Astrocyte (in vitro differentiated cells and primary cell): ENCODE data around the gene PGC. TPM values are rescaled to one million over a fixed set of nuclear protein-coding genes. Genes with fewer than 3 reads are reported as not detected.

Experiments
- DNase-seq: peaks from one replicate; pipeline ENCODE4 v3.0.0-alpha.2; 2010; ENCODE audit warnings: low read depth
- FAIRE-seq: peaks from 2 replicates; lab custom pipeline; 2011; peaks lifted over from hg19 to GRCh38; lab: Jason Lieb, UNC
- H2AFZ ChIP-seq: 2 replicates; pipeline ENCODE4 v1.6.0; 2012; ENCODE audit warnings: low read depth, low read length, inconsistent platforms
- H3K27ac ChIP-seq: 2 replicates; pipeline ENCODE4 v1.5.1; 2011; ENCODE audit warnings: low read depth, low read length, inconsistent platforms
- H3K27me3 ChIP-seq: 2 replicates; pipeline ENCODE4 v1.6.0; 2011; ENCODE audit warnings: low read length, inconsistent platforms; ENCODE audit not compliant: insufficient read depth
- H3K36me3 ChIP-seq: 2 replicates; pipeline ENCODE4 v1.5.1; 2011; ENCODE audit warnings: low read length, inconsistent platforms; ENCODE audit not compliant: insufficient read depth
- H3K4me1 ChIP-seq: 2 replicates; pipeline ENCODE4 v1.5.1; 2011; ENCODE audit warnings: low read length, inconsistent platforms; ENCODE audit not compliant: insufficient read depth
- H3K4me2 ChIP-seq: 2 replicates; pipeline ENCODE4 v1.6.0; 2012; ENCODE audit warnings: low read length, inconsistent platforms
- H3K4me3 ChIP-seq: 2 replicates; pipeline ENCODE4 v1.5.1; 2011; ENCODE audit warnings: low read depth, mild to moderate bottlenecking, low read length, inconsistent platforms; ENCODE audit not compliant: insufficient read depth
- H3K79me2 ChIP-seq: 2 replicates; pipeline ENCODE4 v1.6.0; 2012; ENCODE audit warnings: mild to moderate bottlenecking, low read length, inconsistent platforms; ENCODE audit not compliant: insufficient read depth
- H3K9ac ChIP-seq: 2 replicates; pipeline ENCODE4 v1.6.0; 2012; ENCODE audit warnings: mild to moderate bottlenecking, low read length, inconsistent platforms
- H3K9me3 ChIP-seq: 2 replicates; pipeline ENCODE4 v1.5.1; 2012; ENCODE audit warnings: low read depth, mild to moderate bottlenecking, low read length, inconsistent platforms; ENCODE audit not compliant: insufficient read depth
- H4K20me1 ChIP-seq: 2 replicates; pipeline ENCODE4 v1.6.0; 2012; ENCODE audit warnings: low read length, inconsistent platforms; ENCODE audit not compliant: insufficient read depth
- H3K27ac Mint-ChIP-seq: one replicate; pipeline ENCODE4 v1.8.0; 2021; ENCODE audit warnings: mild to moderate bottlenecking, mixed read lengths; ENCODE audit not compliant: unreplicated experiment
- H3K27me3 Mint-ChIP-seq: one replicate; pipeline ENCODE4 v1.8.0; 2021; ENCODE audit warnings: low read depth, mixed read lengths; ENCODE audit not compliant: unreplicated experiment
- H3K36me3 Mint-ChIP-seq: one replicate; pipeline ENCODE4 v1.8.0; 2021; ENCODE audit warnings: low read depth, mixed read lengths; ENCODE audit not compliant: unreplicated experiment
- H3K4me1 Mint-ChIP-seq: one replicate; pipeline ENCODE4 v1.8.0; 2021; ENCODE audit warnings: low read depth, mixed read lengths; ENCODE audit not compliant: unreplicated experiment
- H3K4me3 Mint-ChIP-seq: one replicate; pipeline ENCODE4 v1.8.0; 2021; ENCODE audit warnings: mild to moderate bottlenecking, moderate library complexity, mixed read lengths; ENCODE audit not compliant: unreplicated experiment
- H3K9me3 Mint-ChIP-seq: one replicate; pipeline ENCODE4 v1.8.0; 2021; ENCODE audit warnings: mild to moderate bottlenecking, mixed read lengths; ENCODE audit not compliant: unreplicated experiment
- CTCF ChIP-seq: IDR thresholded peaks from 2 replicates; pipeline ENCODE4 v1.5.1; 2011; ENCODE audit warnings: low read depth, mild to moderate bottlenecking, inconsistent platforms, low read length, moderate library complexity; ENCODE audit not compliant: insufficient read depth
- EZH2 ChIP-seq: IDR thresholded peaks from 2 replicates; pipeline ENCODE4 v1.6.1; 2012; ENCODE audit warnings: mild to moderate bottlenecking, low read length, inconsistent platforms; ENCODE audit not compliant: insufficient read depth
- total RNA-seq: library from RNA; stranded (reverse); gene quantifications from 2 replicates; pipeline ENCODE4 v1.2.1, GENCODE V29; 2021

Gene PGC
- total RNA-seq, 1 donor from 2014 or later = not detected

DNA sequence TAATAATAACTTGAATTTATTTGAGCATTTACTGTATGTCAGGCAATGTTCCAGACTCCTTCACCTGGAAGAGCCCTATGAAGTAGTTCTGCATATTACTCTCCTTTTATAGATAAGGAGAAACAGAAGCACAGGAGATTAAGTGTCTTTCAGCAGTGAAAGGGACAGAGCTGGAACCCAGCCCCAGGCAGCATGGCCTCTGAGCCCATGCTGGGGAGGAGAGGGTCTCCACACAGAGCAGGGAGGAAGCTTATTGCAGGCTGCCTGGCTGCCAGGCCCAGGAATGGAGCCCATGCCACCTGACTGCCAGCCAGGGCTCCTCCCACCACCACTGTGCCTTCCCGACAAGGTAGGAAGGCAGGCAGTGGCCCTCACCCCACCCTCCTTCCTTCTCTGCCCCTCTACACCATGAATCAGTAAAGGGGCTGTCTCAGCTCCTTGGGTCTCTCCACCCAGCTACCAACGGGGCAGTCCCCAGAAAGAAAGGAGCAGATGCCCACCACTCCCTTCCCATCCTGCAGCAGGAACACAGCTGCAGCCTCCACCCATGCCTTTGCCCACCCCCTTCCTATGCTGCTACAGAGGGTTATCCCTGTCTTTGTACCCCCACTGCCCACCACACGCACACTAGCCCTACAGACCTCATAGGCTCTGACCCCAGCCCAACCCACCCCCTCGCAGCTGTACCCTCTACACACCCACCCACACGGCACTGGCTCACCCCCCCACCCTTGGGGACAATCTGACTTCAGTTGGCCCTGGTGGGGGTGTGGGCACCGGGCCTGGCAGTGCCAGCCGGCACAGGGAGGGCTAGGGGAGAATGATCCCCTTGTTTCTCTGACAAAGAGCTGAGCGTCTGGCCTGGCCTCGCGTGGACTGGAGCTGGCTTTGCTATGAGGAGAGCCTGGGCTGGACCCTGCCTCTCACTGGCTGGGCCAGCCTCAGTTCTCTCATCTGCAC lies 53.6 kb downstream of the PGC start:
- H3K4me1 Mint-ChIP-seq = peaks cover 16% of the 10 kb centered on the region

DNA sequence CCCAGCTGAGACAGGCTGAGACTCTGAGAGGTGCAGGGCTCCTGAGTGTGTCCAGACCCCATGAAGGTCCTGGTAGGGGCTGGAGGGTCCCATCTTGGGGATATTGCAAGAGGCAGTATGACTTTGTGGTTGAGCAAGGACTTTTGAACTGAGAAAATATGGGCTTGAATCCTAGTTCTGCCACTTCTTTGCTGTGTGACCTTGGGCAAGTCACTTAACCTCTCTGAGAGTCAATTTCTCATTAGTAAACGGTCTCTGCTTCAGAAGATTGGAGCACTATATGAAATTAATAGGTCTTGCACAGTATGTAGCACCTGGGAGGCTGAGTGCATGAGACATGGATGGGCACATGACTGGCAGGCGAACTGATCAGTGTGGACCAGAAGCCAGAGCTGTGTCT lies 54.5 kb downstream of the PGC start:
- no peak overlapping the region for H3K4me2 ChIP-seq
- Mint-ChIP-seq H3K27ac (no peak overlapping the region), H3K36me3 (no peaks in the 10 kb centered on the region), H3K4me3 (no peak overlapping the region), H3K27me3 (peaks cover 28% of the 10 kb centered on the region), H3K4me1 (peaks cover 10% of the 10 kb centered on the region), H3K9me3 (peaks cover 3% of the 10 kb centered on the region)
- no peak for FAIRE-seq
- peaks cover 14% of the 10 kb centered on the region for H3K4me1 ChIP-seq
- no peaks in the 10 kb centered on the region for H3K27me3 ChIP-seq
- no peak overlapping the region for H3K4me3 ChIP-seq
- no peak for DNase-seq
- H3K27ac ChIP-seq = no peak overlapping the region
- no peaks in the 10 kb centered on the region for H3K9me3 ChIP-seq
- no peak for TF ChIP-seq EZH2
- TF ChIP-seq CTCF = no peak
- no peak overlapping the region for H2AFZ ChIP-seq
- H3K36me3 ChIP-seq = no peaks in the 10 kb centered on the region
- no peak overlapping the region for H3K9ac ChIP-seq
- H3K79me2 ChIP-seq = no peaks in the 10 kb centered on the region
- H4K20me1 ChIP-seq = no peaks in the 10 kb centered on the region

More for the DNA sequence above, 53.6 kb downstream of the PGC start:
- TF ChIP-seq EZH2 = no peak
- no peak for TF ChIP-seq CTCF
- H3K4me1 ChIP-seq = peaks cover 21% of the 10 kb centered on the region
- H3K27ac ChIP-seq = no peak overlapping the region
- Mint-ChIP-seq H3K9me3 (peaks cover 3% of the 10 kb centered on the region), H3K27ac (no peak overlapping the region), H3K4me3 (no peak overlapping the region), H3K27me3 (peaks cover 23% of the 10 kb centered on the region), H3K36me3 (no peaks in the 10 kb centered on the region)
- no peak overlapping the region for H3K4me3 ChIP-seq
- no peak overlapping the region for H2AFZ ChIP-seq
- DNase-seq (no peak), FAIRE-seq (no peak)
- H4K20me1 ChIP-seq = no peaks in the 10 kb centered on the region
- no peak overlapping the region for H3K9ac ChIP-seq
- H3K79me2 ChIP-seq = no peaks in the 10 kb centered on the region
- H3K36me3 ChIP-seq = no peaks in the 10 kb centered on the region
- no peaks in the 10 kb centered on the region for H3K27me3 ChIP-seq
- H3K4me2 ChIP-seq = no peak overlapping the region
- no peaks in the 10 kb centered on the region for H3K9me3 ChIP-seq
